Upper lobe of left lung (tissue), 4 donors: ENCODE measurements around the gene MYH16.

Source experiments
- EP300 ChIP-seq, 4 donors: sonication (generic); formaldehyde crosslinking; IDR thresholded peaks; one replicate each; pipeline ENCODE4 v1.5.1; 2017; ENCODE audit warnings: antibody characterized with exemption in 4 of 4, control low read depth in 2 of 4
- TF ChIP-seq, protein P1 (sequence below), 6 experiments: fragments of 450-650 bp in 4 of 6; fragments of 200-600 bp in 2 of 6; sonication (generic) in 2 of 6; IDR thresholded peaks; one replicate each; pipeline ENCODE4 v1.5.1; 2016 to 2019; ENCODE audit warnings: antibody characterized with exemption in 6 of 6

DNA sequence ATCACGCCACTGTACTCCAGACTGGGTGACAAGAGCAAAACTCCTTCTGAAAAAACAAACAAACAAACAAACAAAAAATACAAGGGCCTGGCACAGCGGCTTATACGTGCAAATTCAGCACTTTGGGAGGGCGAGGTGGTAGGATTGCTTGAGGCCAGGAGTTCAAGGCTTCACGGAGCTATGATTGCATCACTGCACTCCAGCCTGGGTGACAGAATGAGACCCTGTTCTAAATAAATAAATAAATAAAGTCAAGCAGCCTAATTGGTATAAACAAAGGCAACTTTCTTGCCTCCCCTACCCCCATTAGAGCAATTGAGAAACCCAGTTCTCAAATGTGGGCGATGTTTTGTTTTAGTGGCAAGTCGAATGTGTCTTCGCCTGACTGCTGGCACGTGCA is 38.5 kb upstream of the MYH16 start:
- no peak for TF ChIP-seq EP300 (IDR thresholded peaks at IDR 0.05)
- TF ChIP-seq, protein P1, sequence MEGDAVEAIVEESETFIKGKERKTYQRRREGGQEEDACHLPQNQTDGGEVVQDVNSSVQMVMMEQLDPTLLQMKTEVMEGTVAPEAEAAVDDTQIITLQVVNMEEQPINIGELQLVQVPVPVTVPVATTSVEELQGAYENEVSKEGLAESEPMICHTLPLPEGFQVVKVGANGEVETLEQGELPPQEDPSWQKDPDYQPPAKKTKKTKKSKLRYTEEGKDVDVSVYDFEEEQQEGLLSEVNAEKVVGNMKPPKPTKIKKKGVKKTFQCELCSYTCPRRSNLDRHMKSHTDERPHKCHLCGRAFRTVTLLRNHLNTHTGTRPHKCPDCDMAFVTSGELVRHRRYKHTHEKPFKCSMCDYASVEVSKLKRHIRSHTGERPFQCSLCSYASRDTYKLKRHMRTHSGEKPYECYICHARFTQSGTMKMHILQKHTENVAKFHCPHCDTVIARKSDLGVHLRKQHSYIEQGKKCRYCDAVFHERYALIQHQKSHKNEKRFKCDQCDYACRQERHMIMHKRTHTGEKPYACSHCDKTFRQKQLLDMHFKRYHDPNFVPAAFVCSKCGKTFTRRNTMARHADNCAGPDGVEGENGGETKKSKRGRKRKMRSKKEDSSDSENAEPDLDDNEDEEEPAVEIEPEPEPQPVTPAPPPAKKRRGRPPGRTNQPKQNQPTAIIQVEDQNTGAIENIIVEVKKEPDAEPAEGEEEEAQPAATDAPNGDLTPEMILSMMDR (IDR thresholded peaks at IDR 0.05) = no peak
